Suppressor macrophage treated with lipopolysaccharide for 1 hour (primary cell): ENCODE measurements around the gene TGFBI.

Experiments used
- DNase-seq, 3 donors: peaks; one replicate each; pipeline ENCODE4 v3.0.0-alpha.2; 2020 to 2022

Gene TGFBI

DNA sequence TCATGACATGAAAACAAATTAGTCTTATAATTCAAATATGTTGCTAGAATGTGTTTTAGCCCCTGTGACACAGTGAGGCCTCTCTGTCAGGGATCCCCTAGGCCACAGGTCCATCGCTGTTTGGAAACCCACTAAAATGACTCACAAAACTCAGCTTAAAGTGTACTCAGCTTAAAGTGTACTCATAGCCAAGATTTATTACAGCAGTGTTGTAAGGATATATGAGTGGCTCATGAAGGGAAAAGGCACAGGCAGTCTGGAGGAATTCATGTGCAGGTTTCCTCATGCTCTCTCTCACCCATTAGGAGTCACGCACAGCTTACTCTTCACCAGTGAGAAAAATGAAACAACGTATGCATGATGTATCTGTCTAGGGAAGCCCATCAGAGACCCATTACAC is 24.4 kb upstream of the TGFBI start:
- DNase-seq = peak; percentile 37 to 77 (median 70)

DNA sequence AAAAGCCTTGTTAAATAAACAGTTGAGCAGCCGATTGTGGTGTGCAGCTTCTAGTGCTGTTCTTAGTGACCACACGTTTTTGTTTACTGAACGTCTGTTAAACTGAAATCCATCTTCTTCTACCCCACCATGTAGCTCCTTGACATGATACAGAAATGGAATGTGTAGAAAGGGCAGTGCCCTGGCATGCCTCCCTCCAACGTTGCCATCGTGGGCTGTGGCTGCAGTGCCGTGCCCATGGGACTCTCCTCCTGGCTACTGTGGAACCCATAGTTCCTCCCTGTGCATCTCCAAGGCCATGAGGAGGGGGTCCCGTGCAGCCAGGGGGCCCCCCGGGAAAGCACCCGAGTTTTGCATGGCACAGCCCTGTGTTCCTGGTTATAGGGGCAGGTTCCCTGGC is 23.3 kb upstream of the TGFBI start:
- no peak for DNase-seq

DNA sequence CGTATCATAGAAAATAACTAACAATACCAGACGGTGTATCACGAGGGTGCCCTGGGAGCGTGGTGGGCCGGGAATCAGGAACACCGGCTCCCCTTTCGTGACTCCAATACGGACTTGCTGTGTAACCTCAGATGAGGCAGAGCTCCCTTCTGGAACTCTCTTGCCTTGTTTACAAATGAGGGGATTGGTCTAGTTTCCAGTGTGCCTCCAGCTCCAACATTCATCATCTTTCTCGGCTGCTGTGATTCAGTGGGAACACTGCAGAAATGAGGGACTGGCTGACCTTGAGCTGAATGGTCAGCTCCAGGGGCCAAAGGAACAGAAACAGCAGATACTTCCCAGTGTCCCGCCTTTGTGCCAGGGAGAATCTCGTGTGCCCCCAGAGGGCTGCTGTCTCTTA is 22.6 kb upstream of the TGFBI start:
- DNase-seq = no peak

DNA sequence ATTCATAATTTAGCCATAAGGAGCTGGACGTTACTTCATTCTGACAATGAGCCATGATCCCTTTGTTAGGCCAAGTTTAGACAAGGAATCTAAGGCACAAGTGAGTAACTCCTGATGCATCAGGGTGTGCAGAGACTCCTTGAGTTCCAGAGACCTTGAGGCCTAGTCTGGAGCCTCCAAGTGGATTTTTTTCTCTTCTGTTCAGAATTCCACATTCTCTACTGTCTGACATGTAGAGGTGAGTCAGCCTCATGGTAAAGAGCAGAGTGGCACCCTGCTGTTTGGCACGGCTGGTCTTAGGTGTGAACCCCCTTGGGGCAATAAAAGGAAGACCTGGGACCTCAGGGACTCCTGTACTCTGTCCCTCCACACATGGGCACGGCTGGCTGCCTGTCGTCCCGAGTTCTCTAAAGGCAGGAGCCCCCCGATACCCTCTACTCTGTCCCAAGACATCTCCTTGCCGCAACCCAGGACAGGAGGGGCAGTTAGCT is 22.0 kb upstream of the TGFBI start:
- peak in 2 of 3 donors; percentile 36 to 42 for DNase-seq

DNA sequence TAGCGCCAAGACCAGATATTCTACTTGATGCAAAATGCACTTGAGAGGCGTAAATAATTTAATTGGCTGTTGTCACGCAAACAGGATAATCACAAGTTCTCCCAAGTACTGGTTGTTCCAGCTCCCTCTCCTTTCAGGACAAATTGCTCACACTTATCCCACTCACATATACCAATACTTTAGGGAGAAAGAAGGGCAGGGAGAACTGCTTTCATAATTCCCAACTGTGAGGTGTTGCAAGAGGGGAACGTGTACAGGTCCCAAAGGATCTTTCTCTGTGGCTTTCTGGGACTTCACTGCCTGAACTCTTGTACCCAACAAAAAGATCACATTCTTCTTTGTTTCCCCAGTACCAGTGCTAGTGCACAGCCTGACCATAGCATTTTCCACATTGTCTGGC is 21.5 kb upstream of the TGFBI start:
- DNase-seq = no peak

DNA sequence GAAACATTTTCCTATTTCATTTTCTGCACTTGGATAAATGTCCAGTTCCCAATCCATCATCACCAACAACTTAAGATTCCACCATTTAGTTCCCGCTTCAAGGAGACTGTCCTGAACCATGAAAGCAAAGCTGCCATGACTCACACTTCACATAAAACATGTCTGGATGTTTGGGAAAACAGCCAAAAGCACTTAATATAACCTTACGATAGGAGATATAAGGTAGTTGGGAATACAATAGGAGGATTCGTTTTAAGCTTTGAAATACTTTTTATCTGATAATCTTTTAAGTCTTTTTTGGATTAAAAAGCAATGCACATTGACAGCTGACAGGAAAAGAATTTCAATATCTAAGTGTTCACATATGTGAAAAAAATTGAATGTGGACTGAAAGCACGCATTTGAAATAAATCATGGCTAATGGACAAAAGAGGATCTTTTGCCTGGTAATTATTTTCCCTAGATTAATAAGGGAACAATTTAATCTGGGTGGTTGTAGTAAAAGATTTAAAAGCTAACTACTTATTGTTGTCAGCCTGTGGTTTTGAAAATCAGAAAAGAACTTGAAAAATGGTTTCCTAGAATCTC is 17.3 kb upstream of the TGFBI start:
- peak; percentile 25 to 46 (median 41) for DNase-seq

DNA sequence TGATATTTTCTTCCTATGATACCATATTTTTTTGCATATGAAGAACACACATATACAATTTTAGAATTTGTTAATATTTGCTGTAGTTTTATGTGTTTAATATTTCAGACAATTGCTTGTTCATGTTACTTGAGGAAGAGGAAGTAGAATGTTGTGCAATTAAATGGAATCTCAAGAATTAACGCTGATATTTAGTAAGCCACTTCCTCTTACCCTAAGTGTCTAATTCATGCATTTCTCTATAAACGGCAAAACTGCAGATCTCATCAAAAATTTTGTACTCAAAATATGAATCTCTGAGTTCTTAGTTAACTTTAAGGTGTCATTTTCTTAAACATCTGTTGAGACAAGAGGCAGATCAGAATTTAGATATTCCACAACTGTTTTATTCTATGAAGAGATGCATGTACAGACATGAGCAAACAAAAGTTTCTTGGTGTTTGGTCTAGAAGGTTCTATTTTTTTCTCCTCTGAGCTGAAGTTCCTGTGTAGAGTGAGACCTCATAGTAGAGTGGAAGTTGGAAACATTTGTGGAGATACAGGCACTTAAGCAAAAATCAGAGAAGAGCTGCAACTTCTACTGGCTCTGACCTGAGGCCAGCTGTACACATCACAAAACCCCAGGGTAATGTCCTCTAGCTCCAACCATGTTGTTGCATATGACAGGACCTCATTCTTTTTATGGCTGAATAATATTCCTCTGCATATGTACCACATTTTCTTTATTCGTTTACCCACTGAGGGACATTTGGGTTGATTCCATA is 16.6 kb upstream of the TGFBI start:
- DNase-seq = peak; percentile 60 to 95 (median 93)

DNA sequence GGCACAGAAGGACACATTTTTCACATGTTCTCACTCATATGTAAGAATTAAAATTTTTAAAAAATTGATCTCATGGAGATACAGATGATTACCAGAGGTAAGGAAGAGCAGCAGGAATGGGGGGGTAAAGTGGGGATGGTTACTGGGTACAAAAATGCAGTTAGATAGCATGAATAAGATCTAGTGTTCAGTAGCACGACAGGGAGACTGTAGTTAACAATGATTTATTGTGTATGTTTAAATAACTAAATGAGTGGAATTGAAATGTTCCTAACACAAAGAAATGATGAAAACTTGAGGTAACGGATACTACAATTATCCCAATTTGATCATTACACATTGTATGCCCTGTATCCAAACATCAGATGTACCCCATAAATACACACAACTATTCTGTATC is 15.2 kb upstream of the TGFBI start:
- DNase-seq = no peak

DNA sequence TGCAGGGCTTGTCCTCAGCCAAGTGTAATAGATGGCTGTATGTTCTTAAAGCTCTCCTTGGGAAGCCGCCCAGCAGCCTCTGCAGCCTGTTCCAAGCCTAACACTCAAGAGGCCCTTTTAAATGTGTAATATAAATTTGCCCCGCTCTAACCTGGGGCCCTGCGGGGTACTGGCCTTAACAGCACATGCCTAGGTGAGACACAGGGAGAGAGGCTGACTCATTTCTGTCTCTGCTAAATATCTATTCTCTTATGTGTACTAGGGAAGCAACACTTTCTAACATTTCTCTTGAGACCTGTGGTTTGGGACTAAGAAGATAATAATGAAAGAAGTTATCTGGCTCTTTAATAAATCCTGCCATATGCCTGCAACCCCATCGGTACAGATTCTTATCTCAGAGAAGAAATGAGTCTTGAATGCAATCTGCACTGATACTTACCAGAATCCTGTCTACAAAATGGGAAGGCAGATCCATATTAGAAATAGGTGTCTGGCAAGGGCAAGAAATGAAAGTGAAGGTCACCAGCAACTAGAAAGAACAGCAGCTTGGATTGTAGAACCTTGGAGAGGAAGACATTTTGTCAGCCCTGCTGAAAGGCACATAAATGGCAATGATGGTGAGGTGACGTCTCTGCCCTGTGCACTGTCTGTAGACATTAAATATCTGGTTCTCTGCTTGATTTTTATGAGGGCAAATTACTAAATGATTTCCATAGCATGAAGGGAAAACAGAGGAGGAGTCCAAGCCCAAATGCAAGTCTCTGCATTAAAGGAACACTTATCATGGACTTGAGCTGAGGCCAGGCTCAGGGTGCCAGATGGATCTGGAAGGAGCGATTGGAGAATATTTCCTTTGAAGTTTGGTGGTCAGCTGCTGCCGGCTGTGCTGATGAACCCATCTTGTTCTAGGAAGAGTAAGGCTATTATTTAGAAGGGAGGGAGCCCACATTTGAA is 14.5 kb upstream of the TGFBI start:
- DNase-seq = no peak

DNA sequence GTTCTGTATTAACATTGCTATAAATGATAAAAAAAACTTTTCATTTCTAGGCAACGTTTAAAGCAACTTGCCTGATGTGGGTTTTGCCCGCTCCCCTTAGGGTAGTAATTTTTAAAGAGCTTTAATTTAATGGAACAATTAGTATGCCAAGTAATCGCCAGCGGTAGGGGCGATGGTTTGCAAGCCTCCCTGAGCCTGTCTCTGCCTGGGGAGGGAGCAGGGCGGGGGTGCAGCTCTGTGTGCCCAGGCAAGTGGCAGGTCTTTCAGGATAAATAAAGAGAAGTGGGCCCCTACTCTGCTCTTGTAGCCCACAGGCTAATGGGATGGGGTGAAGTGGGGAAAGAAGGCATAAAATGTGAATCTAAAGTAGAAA is 13.8 kb upstream of the TGFBI start:
- DNase-seq = no peak

DNA sequence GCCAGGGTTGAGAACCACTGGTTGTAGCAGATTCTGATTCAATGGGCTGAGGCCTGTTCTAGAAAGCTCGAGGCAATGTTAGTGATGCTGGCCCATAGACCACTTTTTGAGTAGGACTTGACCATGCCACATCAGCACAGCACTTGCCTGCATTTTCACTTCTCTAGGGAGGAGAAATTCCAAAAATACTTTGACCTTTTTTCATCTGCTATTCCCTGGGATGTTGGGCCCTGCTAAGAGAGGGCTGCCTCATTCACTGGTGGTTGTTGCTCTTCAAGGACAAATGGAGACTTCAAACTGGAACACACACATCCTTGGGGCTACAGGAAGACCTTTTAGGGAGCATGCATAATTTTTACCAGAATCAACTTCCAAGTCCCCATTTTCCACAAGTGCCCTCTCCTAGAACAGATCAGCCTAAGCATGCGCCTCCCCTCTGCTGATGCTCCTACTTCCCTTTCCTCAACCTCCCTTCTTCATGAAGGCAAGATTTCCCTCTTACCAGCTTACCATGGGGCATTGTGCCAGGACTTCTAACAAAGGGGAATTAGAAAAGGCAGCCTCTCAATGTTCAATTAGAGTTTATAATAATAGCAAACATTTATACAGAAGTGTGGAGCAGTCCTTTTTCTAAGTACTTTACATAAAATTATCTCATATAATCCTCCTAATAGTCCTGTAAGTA is 12.7 kb upstream of the TGFBI start:
- DNase-seq = no peak

DNA sequence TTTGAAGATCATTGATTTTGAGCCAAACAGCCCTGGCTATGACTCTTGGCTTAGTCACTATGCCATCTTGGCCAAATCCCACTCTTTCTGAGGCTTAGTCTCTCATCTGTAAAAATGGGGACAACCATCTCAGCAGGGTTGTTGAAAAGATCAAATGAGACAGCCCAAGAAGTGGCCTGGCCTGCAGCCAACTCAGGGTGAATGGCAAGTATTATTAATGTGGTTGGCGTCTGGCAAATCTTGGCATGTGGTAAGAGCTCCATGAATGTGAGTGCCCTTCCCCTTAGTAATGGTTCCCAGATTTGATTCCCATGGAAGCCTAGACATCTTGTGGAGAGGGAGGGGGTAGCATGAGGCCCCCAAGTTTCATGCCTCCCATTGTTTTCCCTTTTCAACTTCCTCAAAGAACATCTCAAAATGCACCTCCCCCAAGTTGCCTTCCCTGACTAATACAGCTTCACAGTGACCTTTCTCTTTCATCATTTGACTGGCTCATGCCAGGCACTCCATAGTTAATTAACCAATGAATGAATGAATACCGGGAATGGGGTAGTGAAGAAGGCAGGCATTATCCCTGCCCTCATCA is 11.8 kb upstream of the TGFBI start:
- DNase-seq = peak; percentile 75 to 88 (median 79)

DNA sequence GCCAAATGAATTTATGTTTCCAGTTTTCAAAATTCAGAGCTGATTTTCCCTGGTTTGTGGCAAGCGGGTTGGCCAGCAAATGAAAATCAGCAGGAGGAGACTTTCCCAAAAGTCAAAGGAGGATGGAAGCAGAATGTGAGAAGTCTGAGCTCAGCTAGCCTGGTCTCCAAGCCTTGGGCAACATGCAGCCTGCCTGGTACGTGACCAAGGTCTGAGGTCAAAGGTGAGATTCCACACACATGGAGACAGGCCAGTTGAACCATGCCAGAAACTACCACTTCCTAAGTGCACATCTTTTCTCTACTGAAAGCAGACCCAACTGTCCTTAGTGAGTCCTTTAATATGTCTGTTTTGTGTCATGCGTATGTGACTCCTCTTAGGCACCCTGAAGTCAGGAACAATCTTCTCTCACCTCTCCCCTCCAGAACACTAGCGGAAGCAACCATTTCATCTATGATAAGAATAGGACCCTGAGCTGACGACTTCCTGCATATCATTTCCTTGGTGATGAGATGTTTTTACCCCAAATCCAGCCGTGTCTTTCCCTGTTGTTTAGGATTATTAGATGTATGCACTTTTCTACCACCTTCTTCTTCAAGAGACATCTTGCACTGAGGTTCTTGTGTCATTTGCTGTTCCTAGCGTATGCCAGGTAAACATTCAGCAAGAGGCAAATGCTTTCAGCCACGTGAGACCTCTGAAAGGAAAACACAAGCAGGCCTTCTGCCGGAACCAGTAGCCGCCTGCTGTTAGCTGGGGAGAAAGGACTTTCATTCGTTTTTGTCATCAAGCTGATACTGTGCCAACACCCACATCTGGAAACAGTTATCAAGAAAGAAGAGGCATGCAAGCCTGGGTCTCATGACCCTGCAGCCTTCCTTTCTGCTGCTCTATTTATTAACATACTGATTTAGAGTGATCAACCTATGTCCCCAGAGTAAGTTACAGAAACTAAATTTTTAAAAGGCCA is 9.7 kb upstream of the TGFBI start:
- no peak for DNase-seq

DNA sequence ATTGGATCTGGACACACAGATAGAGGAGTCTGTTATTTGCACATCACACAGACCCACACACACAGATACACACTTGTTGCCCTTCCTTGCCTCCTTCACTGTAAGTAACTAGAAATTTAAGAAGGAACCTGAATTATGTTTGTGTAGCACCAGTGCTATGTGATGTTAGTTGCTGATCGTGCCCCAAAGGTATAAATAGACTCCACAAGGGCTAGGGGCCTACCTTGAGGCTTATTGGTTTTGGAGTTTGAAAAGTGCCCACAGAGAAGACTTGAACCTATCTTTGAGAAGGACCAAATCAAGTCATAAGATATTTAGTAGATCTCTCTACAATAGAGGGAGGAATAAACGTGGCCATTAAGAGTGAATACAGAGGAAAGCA is 8.8 kb upstream of the TGFBI start:
- no peak for DNase-seq

DNA sequence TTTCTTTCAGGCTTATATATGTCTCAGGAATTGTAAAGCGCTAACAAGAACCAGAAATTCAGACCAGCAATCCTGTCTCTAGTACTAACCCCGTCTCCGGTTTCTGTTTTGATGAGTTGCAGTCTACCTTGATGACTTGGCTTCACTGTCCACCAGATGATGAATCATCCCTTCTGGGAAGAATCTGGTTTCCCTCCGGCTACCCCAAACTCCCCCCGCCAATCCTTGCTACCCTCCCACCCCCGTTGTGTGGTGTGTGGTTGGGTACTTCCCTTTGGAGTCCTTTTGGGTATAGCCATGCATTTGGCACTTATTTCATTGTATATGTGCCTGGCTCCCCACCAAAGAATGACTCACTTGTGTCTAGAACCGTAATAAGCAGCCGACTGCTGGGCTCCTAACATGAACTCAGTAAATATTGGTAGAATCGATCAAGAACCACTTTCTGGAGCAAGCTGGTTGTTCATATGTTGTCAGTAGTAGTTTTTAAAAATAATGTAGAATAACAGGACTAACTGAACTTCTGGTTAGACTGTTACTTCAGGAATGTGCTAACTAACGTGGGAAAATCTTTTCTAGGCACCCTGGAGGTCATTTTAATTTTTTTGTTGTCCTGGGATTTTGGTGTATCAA is 8.3 kb upstream of the TGFBI start:
- peak; percentile 96 to 98 (median 97) for DNase-seq

DNA sequence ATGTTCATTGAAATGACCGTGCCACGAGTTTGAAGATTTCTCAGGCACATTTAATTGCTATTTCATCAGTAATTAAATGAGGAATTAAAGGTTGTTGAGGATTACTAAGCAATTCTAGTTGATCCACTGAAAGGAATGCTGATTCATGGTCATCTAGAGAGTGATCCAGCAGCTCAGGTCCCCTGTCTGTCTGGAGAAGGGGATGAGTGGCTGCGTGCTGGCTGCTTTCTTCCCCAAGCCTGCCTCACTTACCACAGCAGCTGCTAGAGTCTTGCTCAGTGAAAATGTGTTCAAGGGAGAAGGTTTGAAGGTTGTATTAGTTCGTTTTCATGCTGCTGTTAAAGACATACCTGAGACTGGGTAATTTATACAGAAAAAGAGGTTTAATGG is 7.8 kb upstream of the TGFBI start:
- peak; percentile 54 to 59 (median 56) for DNase-seq

DNA sequence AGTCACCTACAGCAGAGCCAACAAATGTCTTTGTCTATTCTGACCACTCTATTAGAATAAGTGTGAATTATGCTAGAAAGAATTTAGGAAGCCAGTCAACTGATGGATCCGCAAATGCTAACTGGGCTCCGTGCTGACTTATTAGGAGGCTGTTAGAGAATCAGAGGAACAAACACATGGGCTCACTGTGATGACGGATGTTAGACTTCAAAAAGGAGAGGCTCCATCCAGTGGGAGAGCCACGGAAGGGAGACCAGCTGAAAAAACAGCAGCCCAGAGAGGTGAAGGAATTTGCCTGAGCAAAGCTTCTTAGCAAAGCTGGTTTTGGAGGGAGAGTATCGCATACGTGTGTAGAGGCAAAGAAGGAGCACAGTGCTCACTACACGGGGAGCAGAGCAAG is 5.8 kb upstream of the TGFBI start:
- DNase-seq = no peak

DNA sequence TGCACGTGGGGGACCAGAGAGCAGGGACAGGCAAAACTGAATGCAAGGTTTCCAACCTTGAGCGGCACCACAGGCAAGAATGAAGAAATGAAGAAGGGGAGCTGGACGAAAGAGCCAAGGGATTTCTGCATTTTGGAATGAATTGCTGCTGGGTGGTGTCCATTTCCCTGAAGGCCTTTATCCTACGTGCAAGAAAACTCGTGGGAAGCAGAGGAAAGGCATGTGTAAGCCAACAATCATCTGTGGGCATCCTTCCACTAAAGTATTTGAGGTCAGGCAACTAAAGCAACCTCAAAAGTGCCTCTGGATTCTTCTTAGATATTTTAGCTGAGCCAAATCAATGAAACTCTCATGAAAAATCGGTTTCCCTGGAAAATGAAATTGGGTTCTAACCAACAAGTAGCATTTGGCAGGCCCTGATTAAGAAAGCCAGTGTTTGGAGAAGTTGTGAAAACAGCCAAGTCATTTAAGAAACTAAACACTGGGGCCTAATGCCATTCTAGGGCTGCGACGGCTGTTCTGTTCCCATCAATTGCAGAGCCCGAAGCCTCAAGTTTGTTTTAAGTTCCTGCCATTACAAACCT is 4.7 kb upstream of the TGFBI start:
- peak; percentile 32 to 49 (median 45) for DNase-seq

DNA sequence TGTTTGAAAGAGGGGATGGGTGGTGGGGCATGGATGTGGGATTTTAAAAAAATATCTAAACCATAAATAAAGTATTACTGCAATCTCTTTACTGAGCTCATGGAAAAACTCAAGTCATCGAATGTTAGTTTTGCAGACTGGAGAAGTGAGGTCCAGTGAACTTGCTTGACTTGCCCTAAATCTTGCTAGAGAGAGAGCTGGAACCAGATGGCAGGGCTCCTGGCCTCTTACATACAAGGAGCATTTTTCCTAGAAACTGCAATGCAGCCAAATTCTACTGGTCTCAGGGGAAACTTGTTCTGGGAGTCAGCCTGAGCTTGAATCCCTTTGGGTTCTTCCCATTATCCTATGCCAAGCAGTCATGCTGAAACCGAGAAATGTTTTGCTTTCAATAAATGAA is 2.9 kb upstream of the TGFBI start:
- no peak for DNase-seq

DNA sequence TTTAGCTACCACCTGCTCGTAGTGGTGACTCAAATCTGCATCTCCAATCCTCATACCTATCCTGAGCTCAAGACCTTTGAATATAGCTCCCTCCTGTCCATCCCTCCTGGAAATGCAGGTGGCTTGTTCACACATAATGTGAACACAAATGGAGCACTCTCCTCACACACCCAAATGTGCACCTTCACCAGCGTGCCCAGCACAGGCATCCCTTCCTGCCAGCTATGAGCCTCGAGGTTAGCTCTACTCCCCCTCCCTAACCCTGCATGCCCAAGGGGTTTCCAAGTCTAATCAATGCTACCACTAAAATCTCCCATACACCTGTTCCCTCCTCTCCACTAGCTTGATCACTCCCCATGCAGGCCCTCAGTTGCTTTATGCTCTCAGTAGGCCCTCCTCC is 2.2 kb upstream of the TGFBI start:
- no peak for DNase-seq
